Fibroblast of villous mesenchyme (primary cell): ENCODE measurements around the gene PHF19. TPM values are rescaled to one million over a fixed set of nuclear protein-coding genes. Genes with fewer than 3 reads are reported as not detected.

Experiments
- DNase-seq: peaks from one replicate; pipeline ENCODE4 v3.0.0-alpha.2; 2010; ENCODE audit warnings: low read depth
- H3K4me3 ChIP-seq: 2 replicates; pipeline ENCODE4 v1.5.1; 2011; ENCODE audit warnings: low read depth, mild to moderate bottlenecking, low read length
- CTCF ChIP-seq: IDR thresholded peaks from 2 replicates; pipeline ENCODE4 v1.5.1; 2012; ENCODE audit warnings: low read depth, mild to moderate bottlenecking, low read length; ENCODE audit not compliant: insufficient read depth
- total RNA-seq: library from RNA; depleted of rRNA; stranded (reverse); fragments of >200 nt; gene quantifications from 2 replicates; pipeline ENCODE4 v1.2.3, GENCODE V29; 2012

Gene PHF19
- total RNA-seq, 1 donor = 35.8 TPM

- DNase-seq = no peak
- no peak overlapping the region for H3K4me3 ChIP-seq
- no peak for TF ChIP-seq CTCF
Observed at GRCh38 chr9:120922404-120923195, 45.6 kb upstream of the PHF19 start.

- H3K4me3 ChIP-seq = no peak overlapping the region
- no peak for DNase-seq
- TF ChIP-seq CTCF = peak; percentile 10
Observed at GRCh38 chr9:120921661-120922181, 44.7 kb upstream of the PHF19 start.

GRCh38 chr9:120920806-120921178 lies 43.8 kb upstream of the PHF19 start:
- no peak for TF ChIP-seq CTCF
- DNase-seq = no peak
- no peak overlapping the region for H3K4me3 ChIP-seq

- no peak for DNase-seq
- H3K4me3 ChIP-seq = no peak overlapping the region
- no peak for TF ChIP-seq CTCF
Observed at GRCh38 chr9:120919843-120920805, 43.1 kb upstream of the PHF19 start.

- DNase-seq = peak; percentile 47
- no peak for TF ChIP-seq CTCF
- H3K4me3 ChIP-seq = no peak overlapping the region
Observed at GRCh38 chr9:120918931-120919842, 42.2 kb upstream of the PHF19 start.

- TF ChIP-seq CTCF = no peak
- H3K4me3 ChIP-seq = no peak overlapping the region
- no peak for DNase-seq
Observed at GRCh38 chr9:120917929-120918762, 41.2 kb upstream of the PHF19 start.
